PFSK-1 (cell line): ENCODE measurements around the gene GALNT5.

Experiments
- FOXP2 ChIP-seq: optimal IDR thresholded peaks from 2 replicates; pipeline ENCODE3; 2011; ENCODE audit warnings: borderline replicate concordance, control low read depth, inconsistent platforms; ENCODE audit not compliant: insufficient read depth; ENCODE audit errors: extremely low read length, extremely low read depth
- POLR2AphosphoS5 ChIP-seq: IDR thresholded peaks from 2 replicates; pipeline ENCODE4 v1.6.1; 2012; ENCODE audit warnings: low read depth, mild to moderate bottlenecking, control low read depth, low read length, moderate library complexity
- REST ChIP-seq, 2 experiments: IDR thresholded peaks; 2 replicates each; pipeline versions ENCODE4 v1.6.1 to v1.8.0; 2011 to 2012; ENCODE audit warnings: low read depth in 2 of 2, low read length in 2 of 2, control low read depth in 1 of 2, inconsistent platforms in 1 of 2, mild to moderate bottlenecking in 1 of 2, moderate library complexity in 1 of 2; ENCODE audit not compliant: insufficient read depth in 1 of 2
- SIN3A ChIP-seq: IDR thresholded peaks from 2 replicates; pipeline ENCODE4 v1.6.1; 2012; ENCODE audit warnings: mild to moderate bottlenecking, low read length, moderate library complexity, borderline replicate concordance; ENCODE audit not compliant: insufficient read depth
- TAF1 ChIP-seq: IDR thresholded peaks from 2 replicates; pipeline ENCODE4 v1.6.1; 2012; ENCODE audit warnings: low read length, control low read depth, borderline replicate concordance; ENCODE audit not compliant: insufficient read depth

GALNT5 gene

GRCh38 chr2:157305723-157306110 lies 48.2 kb downstream of the GALNT5 start:
- TF ChIP-seq SIN3A, result no peak
- TF ChIP-seq POLR2AphosphoS5, result no peak
- TF ChIP-seq FOXP2, result no peak
- TF ChIP-seq REST (IDR thresholded peaks at IDR 0.05; ENCODE audit: insufficient read depth in 1 of 2, low read depth in 2 of 2, low read length in 2 of 2), result no peak
- no peak for TF ChIP-seq TAF1

GRCh38 chr2:157307021-157307420 lies 49.5 kb downstream of the GALNT5 start:
- TF ChIP-seq SIN3A, result no peak
- TF ChIP-seq POLR2AphosphoS5, result no peak
- no peak for TF ChIP-seq FOXP2
- no peak for TF ChIP-seq TAF1
- no peak for TF ChIP-seq REST (IDR thresholded peaks at IDR 0.05; ENCODE audit: insufficient read depth in 1 of 2, low read depth in 2 of 2, low read length in 2 of 2)

- TF ChIP-seq REST (IDR thresholded peaks at IDR 0.05; ENCODE audit: insufficient read depth in 1 of 2, low read depth in 2 of 2, low read length in 2 of 2) (no peak), SIN3A (no peak), POLR2AphosphoS5 (no peak), FOXP2 (no peak), TAF1 (no peak)
These were observed 52.4 kb downstream of the GALNT5 start for GRCh38 chr2:157309878-157310277.

GRCh38 chr2:157311706-157312105 lies 54.2 kb downstream of the GALNT5 start:
- no peak for TF ChIP-seq REST (IDR thresholded peaks at IDR 0.05; ENCODE audit: insufficient read depth in 1 of 2, low read depth in 2 of 2, low read length in 2 of 2)
- TF ChIP-seq TAF1, result no peak
- TF ChIP-seq POLR2AphosphoS5, result no peak
- TF ChIP-seq FOXP2, result no peak
- no peak for TF ChIP-seq SIN3A
